OCI-LY1 (cell line): Measurements from ENCODE around the gene DGKB.

Experiments used
- H2AFZ ChIP-seq: fragments of 200-600 bp; sonication (generic), shearing (Covaris generic); 2 replicates; pipeline ENCODE4 v1.6.0; 2014; ENCODE audit warnings: antibody characterized with exemption, mild to moderate bottlenecking, low read length
- H3F3A ChIP-seq: fragments of 200-600 bp; sonication (generic), shearing (Covaris generic); 2 replicates; pipeline ENCODE4 v1.6.0; 2014; ENCODE audit warnings: mild to moderate bottlenecking, antibody characterized with exemption, low read length, moderate library complexity; ENCODE audit not compliant: insufficient read depth
- H3K27ac ChIP-seq: fragments of 200-600 bp; sonication (generic); 2 replicates; pipeline ENCODE4 v1.5.1; 2014; ENCODE audit warnings: low read length, mixed run types, mild to moderate bottlenecking, low read depth; ENCODE audit not compliant: poor library complexity, severe bottlenecking
- H3K27me3 ChIP-seq: fragments of 200-600 bp; sonication (generic); 2 replicates; pipeline ENCODE4 v1.6.0; 2014; ENCODE audit warnings: antibody characterized with exemption, mild to moderate bottlenecking, low read length, moderate library complexity; ENCODE audit not compliant: insufficient read depth
- H3K36me3 ChIP-seq: fragments of 200-600 bp; sonication (generic); 2 replicates; pipeline ENCODE4 v1.6.1; 2014; ENCODE audit warnings: mild to moderate bottlenecking, antibody characterized with exemption, low read length, moderate library complexity, mixed read lengths; ENCODE audit not compliant: insufficient read depth
- H3K4me1 ChIP-seq: fragments of 200-600 bp; sonication (generic); 2 replicates; pipeline ENCODE4 v1.5.1; 2014; ENCODE audit warnings: mild to moderate bottlenecking, low read length, moderate library complexity; ENCODE audit not compliant: insufficient read depth, severe bottlenecking
- H3K4me2 ChIP-seq: fragments of 200-600 bp; sonication (generic), shearing (Covaris generic); 2 replicates; pipeline ENCODE4 v1.6.1; 2014; ENCODE audit warnings: low read length
- H3K4me3 ChIP-seq: fragments of 200-600 bp; sonication (generic); 2 replicates; pipeline ENCODE4 v1.5.1; 2014; ENCODE audit warnings: low read length, low read depth, mild to moderate bottlenecking, mixed read lengths; ENCODE audit not compliant: poor library complexity, severe bottlenecking
- H3K79me2 ChIP-seq: fragments of 200-600 bp; shearing (Covaris generic); 2 replicates; pipeline ENCODE4 v1.6.1; 2016; ENCODE audit warnings: mixed run types, low read length, mixed read lengths; ENCODE audit not compliant: insufficient read depth
- H3K9ac ChIP-seq: fragments of 200-600 bp; sonication (generic), shearing (Covaris generic); 2 replicates; pipeline ENCODE4 v1.6.1; 2014; ENCODE audit warnings: mild to moderate bottlenecking, low read length, mixed read lengths
- H3K9me2 ChIP-seq: fragments of 200-600 bp; sonication (generic), shearing (Covaris generic); 2 replicates; pipeline ENCODE4 v1.6.1; 2014; ENCODE audit warnings: low read depth, mild to moderate bottlenecking, low read length, mixed read lengths
- H3K9me3 ChIP-seq: fragments of 200-600 bp; shearing (Covaris generic); 2 replicates; pipeline ENCODE4 v1.6.1; 2014; ENCODE audit warnings: low read length, mixed read lengths
- H4K20me1 ChIP-seq: fragments of 200-600 bp; sonication (generic), shearing (Covaris generic); 2 replicates; pipeline ENCODE4 v1.6.0; 2016; ENCODE audit warnings: mild to moderate bottlenecking, low read length; ENCODE audit not compliant: insufficient read depth
- CTCF ChIP-seq: fragments of 200-600 bp; sonication (generic), shearing (Covaris generic); IDR thresholded peaks from 2 replicates; pipeline ENCODE4 v1.5.1; 2017; ENCODE audit warnings: mild to moderate bottlenecking, antibody characterized with exemption, low read length, moderate library complexity, mixed read lengths
- EZH2 ChIP-seq: fragments of 200-600 bp; sonication (generic), shearing (Covaris generic); IDR thresholded peaks from 2 replicates; pipeline ENCODE4 v1.8.0; 2017; ENCODE audit warnings: borderline replicate concordance, mixed run types, mild to moderate bottlenecking, antibody characterized with exemption, low read length, moderate library complexity, mixed read lengths

Gene DGKB

GRCh38 chr7:14124716-14125115 is 777.8 kb downstream of the DGKB start:
- H3K4me3 ChIP-seq, result no peak overlapping the region
- H3K9ac ChIP-seq, result no peak overlapping the region
- peak overlapping the region; percentile 53 for H2AFZ ChIP-seq
- H3K27ac ChIP-seq, result no peak overlapping the region
- H3K27me3 ChIP-seq, result no peaks in the 10 kb centered on the region
- no peaks in the 10 kb centered on the region for H3K9me2 ChIP-seq
- no peaks in the 10 kb centered on the region for H3K79me2 ChIP-seq
- H3K4me1 ChIP-seq, result peaks cover 47% of the 10 kb centered on the region
- no peaks in the 10 kb centered on the region for H3F3A ChIP-seq
- no peaks in the 10 kb centered on the region for H3K9me3 ChIP-seq
- H3K4me2 ChIP-seq, result no peak overlapping the region
- no peaks in the 10 kb centered on the region for H3K36me3 ChIP-seq
- no peaks in the 10 kb centered on the region for H4K20me1 ChIP-seq
- TF ChIP-seq CTCF (no peak), EZH2 (no peak)

- no peak overlapping the region for H3K4me2 ChIP-seq
- H3K9ac ChIP-seq, result no peak overlapping the region
- no peaks in the 10 kb centered on the region for H3K79me2 ChIP-seq
- peaks cover 47% of the 10 kb centered on the region for H3K4me1 ChIP-seq
- H3K36me3 ChIP-seq, result no peaks in the 10 kb centered on the region
- H3K9me2 ChIP-seq, result no peaks in the 10 kb centered on the region
- H2AFZ ChIP-seq, result no peak overlapping the region
- H3F3A ChIP-seq, result no peaks in the 10 kb centered on the region
- H3K27me3 ChIP-seq, result no peaks in the 10 kb centered on the region
- no peaks in the 10 kb centered on the region for H3K9me3 ChIP-seq
- no peak overlapping the region for H3K4me3 ChIP-seq
- no peak overlapping the region for H3K27ac ChIP-seq
- no peak for TF ChIP-seq EZH2
- TF ChIP-seq CTCF, result no peak
- H4K20me1 ChIP-seq, result no peaks in the 10 kb centered on the region
Observed at GRCh38 chr7:14123923-14124322, 778.6 kb downstream of the DGKB start.

- Histone ChIP-seq H3F3A (no peaks in the 10 kb centered on the region), H3K9ac (no peak overlapping the region), H3K27me3 (no peaks in the 10 kb centered on the region), H3K36me3 (no peaks in the 10 kb centered on the region), H4K20me1 (no peaks in the 10 kb centered on the region), H3K27ac (no peak overlapping the region), H2AFZ (no peak overlapping the region), H3K79me2 (no peaks in the 10 kb centered on the region), H3K9me2 (no peaks in the 10 kb centered on the region), H3K9me3 (no peaks in the 10 kb centered on the region; the same call in 1 of the 2 replicates), H3K4me3 (no peak overlapping the region), H3K4me2 (no peak overlapping the region), H3K4me1 (no peaks in the 10 kb centered on the region)
- no peak for TF ChIP-seq EZH2
- no peak for TF ChIP-seq CTCF
Observed at GRCh38 chr7:14115701-14116100, 786.9 kb downstream of the DGKB start.
